CD8-positive, alpha-beta memory T cell (primary cell): ENCODE measurements around the gene TIMP2. TPM values are rescaled to one million over a fixed set of nuclear protein-coding genes. Genes with fewer than 3 reads are reported as not detected.

ENCODE experiments used
- CTCF ChIA-PET: fragments of 350-600 bp; sonication (Branson Sonifier 250); formaldehyde crosslinking; loops from one replicate; lab custom pipeline; 2021; ENCODE audit warnings: antibody characterized with exemption; lab: Charles Lee
- POLR2A ChIA-PET: fragments of 350-600 bp; sonication (Branson Sonifier 250); formaldehyde crosslinking; loops from one replicate; lab custom pipeline; 2021; ENCODE audit warnings: antibody characterized with exemption; lab: Charles Lee
- DNase-seq, 5 donors: peaks; one replicate each; pipeline versions ENCODE4 v3.0.0 to v3.0.0-alpha.2; 2020 to 2022; ENCODE audit warnings: mixed read lengths in 1 of 5
- H3K27ac ChIP-seq: one replicate; pipeline ENCODE4 v1.7.0; 2013; ENCODE audit warnings: low read depth, mild to moderate bottlenecking, low read length, moderate library complexity
- H3K27me3 ChIP-seq: 2 replicates; pipeline ENCODE4 v1.7.0; 2013; ENCODE audit warnings: low read length, mild to moderate bottlenecking; ENCODE audit not compliant: insufficient read depth, poor library complexity, severe bottlenecking
- H3K36me3 ChIP-seq: 2 replicates; pipeline ENCODE4 v1.7.0; 2013; ENCODE audit warnings: mild to moderate bottlenecking, low read length, moderate library complexity; ENCODE audit not compliant: insufficient read depth
- H3K4me1 ChIP-seq: 2 replicates; pipeline ENCODE4 v1.7.0; 2013; ENCODE audit warnings: mild to moderate bottlenecking, low read length, moderate library complexity; ENCODE audit not compliant: insufficient read depth
- H3K4me3 ChIP-seq: 2 replicates; pipeline ENCODE4 v1.7.0; 2013; ENCODE audit warnings: mild to moderate bottlenecking, low read length
- H3K9me3 ChIP-seq: 2 replicates; pipeline ENCODE4 v1.7.0; 2013; ENCODE audit warnings: mild to moderate bottlenecking, low read length
- H3K27ac Mint-ChIP-seq, 8 donors: one replicate each; pipeline ENCODE4 v1.8.0; 2020 to 2021; ENCODE audit warnings: mixed read lengths in 8 of 8, mild to moderate bottlenecking in 6 of 8, inconsistent platforms in 3 of 8, moderate library complexity in 3 of 8
- H3K27me3 Mint-ChIP-seq, 2 donors: one replicate each; pipeline ENCODE4 v1.8.0; 2020 to 2021; ENCODE audit warnings: mixed read lengths in 2 of 2, mild to moderate bottlenecking in 1 of 2, moderate library complexity in 1 of 2
- H3K36me3 Mint-ChIP-seq, 3 donors: one replicate each; pipeline ENCODE4 v1.8.0; 2020 to 2021; ENCODE audit warnings: mixed read lengths in 3 of 3, inconsistent platforms in 1 of 3, mild to moderate bottlenecking in 1 of 3
- H3K4me1 Mint-ChIP-seq, 3 donors: one replicate each; pipeline ENCODE4 v1.8.0; 2020 to 2021; ENCODE audit warnings: mixed read lengths in 3 of 3, inconsistent platforms in 1 of 3, mild to moderate bottlenecking in 1 of 3
- H3K4me3 Mint-ChIP-seq, 7 donors: one replicate each; pipeline ENCODE4 v1.8.0; 2020 to 2021; ENCODE audit warnings: mixed read lengths in 7 of 7, mild to moderate bottlenecking in 6 of 7, moderate library complexity in 4 of 7, inconsistent platforms in 2 of 7
- H3K9me3 Mint-ChIP-seq, 5 donors: one replicate each; pipeline ENCODE4 v1.8.0; 2020 to 2022; ENCODE audit warnings: mixed read lengths in 5 of 5, mild to moderate bottlenecking in 3 of 5, moderate library complexity in 2 of 5, inconsistent platforms in 1 of 5
- polyA plus RNA-seq: library from polyadenylated mRNA; unstranded; fragments of 300-500 nt; fragmentation: Illumina TruSeq; gene quantifications from one replicate; pipeline ENCODE4 v1.2.3, GENCODE V29; 2021
- total RNA-seq, 2 experiments: library from RNA; stranded (reverse); gene quantifications; one replicate each; pipeline ENCODE4 v1.2.3, GENCODE V29; 2021

TIMP2 gene
- total and polyA plus RNA-seq, 3 experiments from 2014 or later: 0.08 to 1.6 (median 1.3) TPM

GRCh38 chr17:78819806-78820792 lies 105.1 kb downstream of the TIMP2 start:
- H3K27me3 Mint-ChIP-seq: peaks cover 0 to 11% of the 10 kb centered on the region in 2 donors
- H3K4me1 ChIP-seq: peaks cover 59% of the 10 kb centered on the region
- H3K9me3 ChIP-seq: no peaks in the 10 kb centered on the region
- no peaks in the 10 kb centered on the region for H3K9me3 Mint-ChIP-seq
- H3K4me1 Mint-ChIP-seq: peaks cover 55 to 68% (median 67%) of the 10 kb centered on the region in 3 donors
- H3K36me3 Mint-ChIP-seq: peaks cover 20 to 90% (median 28%) of the 10 kb centered on the region in 3 donors
- POLR2A ChIA-PET: interaction anchor here (0.6 to 2.0 kb wide), 4 partner anchors 9 to 35 kb away, joined by 3 to 9 read pairs (median 6); partner anchors contain the start of gene USP36
- no peak for DNase-seq
- no peaks in the 10 kb centered on the region for H3K27me3 ChIP-seq
- H3K27ac Mint-ChIP-seq: peak overlapping the region; percentile 79 to 100 (median 98)
- CTCF ChIA-PET: interaction anchor here (1.1 to 2.6 kb wide), 5 partner anchors 13 to 460 kb away, joined by 3 to 7 read pairs (median 4); no protein-coding TSS in a partner anchor
- H3K4me3 ChIP-seq: peak overlapping the region; percentile 32
- H3K36me3 ChIP-seq: peaks cover 61% of the 10 kb centered on the region
- H3K4me3 Mint-ChIP-seq: peak overlapping the region in 6 of 7 donors; percentile 15 to 87 (median 76)
- peak overlapping the region; percentile 56 for H3K27ac ChIP-seq

- Mint-ChIP-seq H3K27ac (peak overlapping the region; percentile 79 to 100 (median 98)), H3K9me3 (no peaks in the 10 kb centered on the region), H3K4me3 (peak overlapping the region; percentile 31 to 87 (median 76)), H3K36me3 (peaks cover 20 to 90% (median 24%) of the 10 kb centered on the region in 3 donors), H3K27me3 (peaks cover 0 to 11% of the 10 kb centered on the region in 2 donors), H3K4me1 (peaks cover 49 to 63% (median 62%) of the 10 kb centered on the region in 3 donors)
- H3K4me3 ChIP-seq: peak overlapping the region; percentile 32
- H3K27me3 ChIP-seq: no peaks in the 10 kb centered on the region
- ChIA-PET POLR2A (interaction anchor here (0.6 to 2.0 kb wide), 6 partner anchors 9 to 39 kb away, joined by 3 to 9 read pairs (median 6); partner anchors contain the start of gene USP36), CTCF (interaction anchor here (0.9 to 2.6 kb wide), 8 partner anchors 14 to 459 kb away, joined by 3 to 7 read pairs (median 5); no protein-coding TSS in a partner anchor)
- H3K36me3 ChIP-seq: peaks cover 56% of the 10 kb centered on the region
- DNase-seq: no peak
- peaks cover 59% of the 10 kb centered on the region for H3K4me1 ChIP-seq
- peak overlapping the region; percentile 56 for H3K27ac ChIP-seq
- no peaks in the 10 kb centered on the region for H3K9me3 ChIP-seq
Observed at GRCh38 chr17:78819402-78819801, 105.8 kb downstream of the TIMP2 start.

DNA sequence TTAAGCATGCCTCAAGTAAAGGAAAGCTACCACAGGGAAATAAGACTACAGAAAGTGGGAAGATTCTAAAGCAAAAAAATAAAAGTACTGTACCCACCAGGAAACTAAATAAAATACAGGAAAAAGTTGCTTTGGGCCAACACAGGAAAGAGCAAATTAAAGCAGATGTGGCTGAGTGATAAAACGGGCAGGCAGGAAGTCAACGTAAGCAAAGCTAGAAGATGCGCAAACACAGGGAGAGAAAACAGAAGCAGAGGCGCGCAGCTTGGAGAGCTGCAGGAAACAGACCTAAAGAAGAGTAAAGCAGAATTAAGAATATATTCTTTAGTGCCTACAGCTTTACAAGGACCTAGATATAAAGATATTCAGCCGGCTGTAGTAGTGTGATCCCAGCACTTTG lies 106.3 kb downstream of the TIMP2 start:
- Mint-ChIP-seq H3K4me3 (peak overlapping the region; percentile 31 to 87 (median 76)), H3K4me1 (peaks cover 50 to 66% (median 63%) of the 10 kb centered on the region in 3 donors), H3K27me3 (peaks cover 0 to 9% of the 10 kb centered on the region in 2 donors), H3K9me3 (no peaks in the 10 kb centered on the region), H3K27ac (peak overlapping the region; percentile 79 to 100 (median 98)), H3K36me3 (peaks cover 20 to 90% (median 23%) of the 10 kb centered on the region in 3 donors)
- Histone ChIP-seq H3K4me3 (peak overlapping the region; percentile 32), H3K27me3 (no peaks in the 10 kb centered on the region), H3K27ac (peak overlapping the region; percentile 65), H3K4me1 (peaks cover 59% of the 10 kb centered on the region), H3K36me3 (peaks cover 57% of the 10 kb centered on the region), H3K9me3 (no peaks in the 10 kb centered on the region)
- peak; percentile 42 to 84 (median 75) for DNase-seq
- POLR2A ChIA-PET: interaction anchor here (0.6 to 2.0 kb wide), 7 partner anchors 8 to 50 kb away, joined by 3 to 9 read pairs (median 5); partner anchors contain the start of gene USP36
- CTCF ChIA-PET: interaction anchor here (0.9 to 2.6 kb wide), 9 partner anchors 14 to 458 kb away, joined by 3 to 7 read pairs (median 4); no protein-coding TSS in a partner anchor

GRCh38 chr17:78818152-78818846 lies 106.9 kb downstream of the TIMP2 start:
- peak overlapping the region; percentile 65 for H3K27ac ChIP-seq
- ChIA-PET POLR2A (interaction anchor here (0.9 to 2.0 kb wide), 6 partner anchors 16 to 49 kb away, joined by 3 to 7 read pairs (median 4); partner anchors contain the start of gene USP36), CTCF (interaction anchor here (0.9 to 2.6 kb wide), 6 partner anchors 15 to 72 kb away, joined by 3 to 7 read pairs (median 6); no protein-coding TSS in a partner anchor)
- H3K27me3 ChIP-seq: no peaks in the 10 kb centered on the region
- H3K36me3 Mint-ChIP-seq: peaks cover 21 to 90% (median 23%) of the 10 kb centered on the region in 3 donors
- H3K9me3 ChIP-seq: no peaks in the 10 kb centered on the region
- H3K9me3 Mint-ChIP-seq: no peaks in the 10 kb centered on the region
- H3K27ac Mint-ChIP-seq: peak overlapping the region; percentile 88 to 100 (median 98)
- H3K36me3 ChIP-seq: peaks cover 57% of the 10 kb centered on the region
- peak overlapping the region; percentile 3 for H3K4me3 ChIP-seq
- DNase-seq: no peak
- H3K4me3 Mint-ChIP-seq: peak overlapping the region; percentile 31 to 87 (median 76)
- peaks cover 59% of the 10 kb centered on the region for H3K4me1 ChIP-seq
- peaks cover 0 to 7% of the 10 kb centered on the region in 2 donors for H3K27me3 Mint-ChIP-seq
- peaks cover 52 to 65% (median 61%) of the 10 kb centered on the region in 3 donors for H3K4me1 Mint-ChIP-seq

DNA sequence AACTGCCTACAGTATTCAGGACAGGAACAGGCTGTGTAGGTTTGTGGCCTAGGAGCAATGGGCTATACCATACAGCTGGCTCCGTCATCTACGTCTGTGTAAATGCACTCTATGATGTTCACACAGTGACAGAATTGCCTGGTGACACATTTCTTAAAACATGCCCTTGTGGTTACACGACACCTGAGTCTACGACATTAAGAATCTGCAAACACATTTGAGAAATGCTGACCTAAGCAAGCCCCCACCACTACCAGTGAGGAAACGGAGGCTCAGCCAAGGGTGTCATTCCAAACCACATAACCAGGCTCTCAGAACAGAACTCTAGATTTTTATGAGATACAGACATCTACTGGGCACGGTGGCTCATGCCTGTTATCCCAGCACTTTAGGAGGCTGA lies 108.1 kb downstream of the TIMP2 start:
- no peak overlapping the region for H3K4me3 ChIP-seq
- DNase-seq: peak; percentile 56 to 93 (median 88)
- peaks cover 54 to 66% (median 62%) of the 10 kb centered on the region in 3 donors for H3K4me1 Mint-ChIP-seq

GRCh38 chr17:78815696-78816095 lies 109.5 kb downstream of the TIMP2 start:
- H3K36me3 ChIP-seq: peaks cover 67% of the 10 kb centered on the region
- Mint-ChIP-seq H3K36me3 (peaks cover 21 to 87% (median 25%) of the 10 kb centered on the region in 3 donors), H3K27ac (peak overlapping the region; percentile 11 to 99 (median 88)), H3K27me3 (peaks cover 0 to 7% of the 10 kb centered on the region in 2 donors), H3K9me3 (no peaks in the 10 kb centered on the region), H3K4me3 (peak overlapping the region in 3 of 7 donors; percentile 15 to 44 (median 23)), H3K4me1 (peaks cover 49 to 64% (median 58%) of the 10 kb centered on the region in 3 donors)
- no peak overlapping the region for H3K4me3 ChIP-seq
- no peaks in the 10 kb centered on the region for H3K9me3 ChIP-seq
- H3K27ac ChIP-seq: no peak overlapping the region
- POLR2A ChIA-PET: no interaction called here
- CTCF ChIA-PET: interaction anchor here (1.9 kb wide), 1 partner anchor 17 kb away, joined by 4 read pairs; no protein-coding TSS in a partner anchor
- H3K27me3 ChIP-seq: no peaks in the 10 kb centered on the region
- peaks cover 56% of the 10 kb centered on the region for H3K4me1 ChIP-seq
- no peak for DNase-seq

More for the DNA sequence above, 108.1 kb downstream of the TIMP2 start:
- peak overlapping the region; percentile 47 for H3K27ac ChIP-seq
- no peaks in the 10 kb centered on the region for H3K9me3 ChIP-seq
- ChIA-PET CTCF (interaction anchor here (1.0 kb wide), 1 partner anchor 58 kb away, joined by 3 read pairs; no protein-coding TSS in a partner anchor), POLR2A (interaction anchor here (1.5 kb wide), 1 partner anchor 9 kb away, joined by 6 read pairs; no protein-coding TSS in a partner anchor)
- Mint-ChIP-seq H3K27ac (peak overlapping the region; percentile 88 to 100 (median 98)), H3K27me3 (peaks cover 0 to 7% of the 10 kb centered on the region in 2 donors), H3K4me3 (peak overlapping the region; percentile 65 to 90 (median 81)), H3K36me3 (peaks cover 18 to 88% (median 26%) of the 10 kb centered on the region in 3 donors), H3K9me3 (no peaks in the 10 kb centered on the region)
- no peaks in the 10 kb centered on the region for H3K27me3 ChIP-seq
- H3K36me3 ChIP-seq: peaks cover 64% of the 10 kb centered on the region
- H3K4me1 ChIP-seq: peaks cover 59% of the 10 kb centered on the region

DNA sequence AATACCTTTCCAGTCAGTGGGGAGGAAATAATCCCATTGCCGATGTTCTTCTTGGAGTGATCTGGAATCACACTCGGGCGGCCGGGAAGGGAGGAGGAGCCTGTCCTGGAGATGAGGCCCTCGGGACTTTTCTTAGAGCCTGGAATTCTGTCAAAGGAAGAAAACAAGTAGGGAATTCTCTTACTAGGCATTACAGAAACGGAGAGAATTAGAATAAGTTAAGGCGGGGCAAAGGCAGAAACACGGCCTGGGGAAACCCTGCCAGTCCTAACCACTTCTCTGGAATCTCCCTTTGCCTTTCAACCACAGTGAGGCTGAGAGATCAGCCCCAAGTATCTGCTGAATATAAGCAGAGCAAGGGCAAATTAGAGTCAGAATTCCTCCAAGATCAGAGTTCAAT lies 112.3 kb downstream of the TIMP2 start:
- Mint-ChIP-seq H3K36me3 (peaks cover 17 to 90% (median 34%) of the 10 kb centered on the region in 3 donors), H3K4me3 (peak overlapping the region in 3 of 7 donors; percentile 21 to 32 (median 23)), H3K9me3 (no peaks in the 10 kb centered on the region), H3K27ac (peak overlapping the region; percentile 26 to 96 (median 80)), H3K4me1 (peaks cover 30 to 43% (median 35%) of the 10 kb centered on the region in 3 donors), H3K27me3 (peaks cover 0 to 4% of the 10 kb centered on the region in 2 donors)
- no peaks in the 10 kb centered on the region for H3K27me3 ChIP-seq
- no peak overlapping the region for H3K27ac ChIP-seq
- no peaks in the 10 kb centered on the region for H3K9me3 ChIP-seq
- POLR2A ChIA-PET: no interaction called here
- no peak for DNase-seq
- H3K4me1 ChIP-seq: peaks cover 27% of the 10 kb centered on the region
- CTCF ChIA-PET: no interaction called here
- H3K36me3 ChIP-seq: peaks cover 57% of the 10 kb centered on the region
- no peak overlapping the region for H3K4me3 ChIP-seq
